SK-N-SH (cell line): Measurements from ENCODE around the gene PTTG1IP2. TPM values are rescaled to one million over a fixed set of nuclear protein-coding genes. Genes with fewer than 3 reads are reported as not detected.

Experiments
- CTCF ChIA-PET: fragments of 300-600, 350-600 bp; formaldehyde crosslinking; extraction: SDS; loops from one replicate; lab custom pipeline; 2021; lab: Yijun Ruan, JAX
- POLR2A ChIA-PET: fragments of 350-600 bp; sonication (Branson Sonifier 250); formaldehyde crosslinking; extraction: SDS; loops from one replicate; lab custom pipeline; 2020; ENCODE audit warnings: antibody characterized with exemption, inconsistent platforms; lab: Yijun Ruan, JAX
- DNase-seq: peaks from one replicate; pipeline ENCODE4 v3.0.0; 2012
- H2AFZ ChIP-seq: fragments of 200-600 bp; sonication (generic); 2 replicates; pipeline ENCODE4 v1.8.1; 2016; ENCODE audit warnings: antibody characterized with exemption, mild to moderate bottlenecking, low read depth
- H3F3A ChIP-seq: fragments of 200-600 bp; sonication (generic); replicated peaks from 2 replicates; pipeline ENCODE3; 2016; ENCODE audit warnings: antibody characterized with exemption, mild to moderate bottlenecking; ENCODE audit not compliant: insufficient read depth
- H3K27ac ChIP-seq, 2 experiments: fragments of 200-500 bp in 1 of 2; fragments of 200-600 bp in 1 of 2; sonication (Bioruptor generic) in 1 of 2; sonication (generic), shearing (Covaris generic) in 1 of 2; 2 replicates each; pipeline versions ENCODE4 v1.5.1 to v1.6.1; 2014 to 2016; ENCODE audit warnings: low read depth in 2 of 2, inconsistent platforms in 1 of 2, low read length in 1 of 2, mild to moderate bottlenecking in 1 of 2, mixed read lengths in 1 of 2
- H3K27me3 ChIP-seq: fragments of 200-600 bp; sonication (generic), shearing (Covaris generic); 2 replicates; pipeline ENCODE4 v1.6.1; 2016; ENCODE audit warnings: mixed run types; ENCODE audit not compliant: insufficient read depth
- H3K36me3 ChIP-seq, 2 experiments: fragments of 200-500 bp in 1 of 2; fragments of 200-600 bp in 1 of 2; sonication (Bioruptor generic) in 1 of 2; sonication (generic) in 1 of 2; replicated peaks in 1 of 2; 2 replicates each; pipeline versions ENCODE3 to v1.5.1; 2014 to 2016; ENCODE audit warnings: low read length in 1 of 2, mild to moderate bottlenecking in 1 of 2; ENCODE audit not compliant: insufficient read depth in 2 of 2, control insufficient read depth in 1 of 2
- H3K4me1 ChIP-seq, 2 experiments: fragments of 200-500 bp in 1 of 2; fragments of 200-600 bp in 1 of 2; sonication (Bioruptor generic) in 1 of 2; sonication (generic), shearing (Covaris generic) in 1 of 2; 2 replicates each; pipeline versions ENCODE4 v1.5.1 to v1.6.1; 2014 to 2016; ENCODE audit warnings: low read depth in 1 of 2, low read length in 1 of 2, mixed run types in 1 of 2; ENCODE audit not compliant: insufficient read depth in 2 of 2, control insufficient read depth in 1 of 2
- H3K4me2 ChIP-seq: fragments of 200-600 bp; sonication (generic), shearing (Covaris generic); 2 replicates; pipeline ENCODE4 v1.6.1; 2017; ENCODE audit warnings: mixed run types
- H3K4me3 ChIP-seq, 2 experiments: fragments of 200-500 bp in 1 of 2; fragments of 200-600 bp in 1 of 2; sonication (Bioruptor generic) in 1 of 2; sonication (generic), shearing (Covaris generic) in 1 of 2; 2 replicates each; pipeline versions ENCODE4 v1.5.1 to v1.8.1; 2014 to 2016; ENCODE audit warnings: low read depth in 2 of 2, inconsistent platforms in 1 of 2, low read length in 1 of 2, mild to moderate bottlenecking in 1 of 2, mixed read lengths in 1 of 2, moderate library complexity in 1 of 2
- H3K79me2 ChIP-seq: fragments of 200-600 bp; sonication (generic); 2 replicates; pipeline ENCODE4 v1.8.1; 2017; ENCODE audit warnings: mild to moderate bottlenecking; ENCODE audit not compliant: insufficient read depth
- H3K9ac ChIP-seq: fragments of 200-600 bp; sonication (generic); 2 replicates; pipeline ENCODE4 v1.6.1; 2017; ENCODE audit warnings: mixed run types
- H3K9me2 ChIP-seq: fragments of 200-600 bp; sonication (generic); 2 replicates; pipeline ENCODE4 v1.6.1; 2017; ENCODE audit warnings: mixed run types
- H3K9me3 ChIP-seq: fragments of 200-600 bp; sonication (generic); 2 replicates; pipeline ENCODE4 v1.6.1; 2017; ENCODE audit warnings: mixed run types, mild to moderate bottlenecking, moderate library complexity
- H4K20me1 ChIP-seq: fragments of 200-600 bp; sonication (generic); 2 replicates; pipeline ENCODE4 v1.6.1; 2017; ENCODE audit warnings: mild to moderate bottlenecking, mixed run types; ENCODE audit not compliant: insufficient read depth
- CTCF ChIP-seq: fragments of 200-600 bp; sonication (generic); IDR thresholded peaks from 2 replicates; pipeline ENCODE4 v1.6.1; 2017; ENCODE audit warnings: antibody characterized with exemption, mild to moderate bottlenecking, moderate library complexity
- EZH2phosphoT487 ChIP-seq: fragments of 200-600 bp; sonication (generic); IDR thresholded peaks from 2 replicates; pipeline ENCODE4 v1.6.1; 2017; ENCODE audit warnings: low read depth, mixed run types, mild to moderate bottlenecking, antibody characterized with exemption, moderate library complexity, borderline replicate concordance
- FOXJ3 ChIP-seq: sonication (generic); formaldehyde crosslinking; IDR thresholded peaks from 2 replicates; pipeline ENCODE4 v1.5.1; 2020; ENCODE audit warnings: mild to moderate bottlenecking, missing genetic modification reagents
- NFIC ChIP-seq: IDR thresholded peaks from 2 replicates; pipeline ENCODE4 v1.4.0; 2012; ENCODE audit warnings: borderline replicate concordance
- PBX3 ChIP-seq: IDR thresholded peaks from 2 replicates; pipeline ENCODE4; 2012
- POLR2AphosphoS5 ChIP-seq: IDR thresholded peaks from 2 replicates; pipeline ENCODE4 v1.6.1; 2012; ENCODE audit warnings: low read depth, low read length
- RAD21 ChIP-seq: IDR thresholded peaks from 2 replicates; pipeline ENCODE4 v1.6.1; 2012; ENCODE audit warnings: mild to moderate bottlenecking, low read length
- RCOR1 ChIP-seq: fragments of 150-350 bp; IDR thresholded peaks from 2 replicates; pipeline ENCODE4 v1.6.1; 2017; ENCODE audit warnings: antibody characterized with exemption, low read length
- REST ChIP-seq: IDR thresholded peaks from 2 replicates; pipeline ENCODE4 v1.6.1; 2012; ENCODE audit warnings: mild to moderate bottlenecking, low read depth, low read length, moderate library complexity
- RFX5 ChIP-seq: IDR thresholded peaks from 2 replicates; pipeline ENCODE4 v1.6.1; 2012; ENCODE audit warnings: mild to moderate bottlenecking, improper control_type of control experiment, low read length
- RXRA ChIP-seq: IDR thresholded peaks from 2 replicates; pipeline ENCODE4 v1.4.0; 2012; ENCODE audit warnings: low read depth, mild to moderate bottlenecking, borderline replicate concordance
- SMC3 ChIP-seq: IDR thresholded peaks from 2 replicates; pipeline ENCODE4 v1.6.1; 2012; ENCODE audit warnings: low read depth, low read length, improper control_type of control experiment
- TAF1 ChIP-seq: IDR thresholded peaks from 2 replicates; pipeline ENCODE4 v1.6.1; 2012; ENCODE audit warnings: low read depth, mild to moderate bottlenecking, low read length, moderate library complexity, borderline replicate concordance
- USF2 ChIP-seq: fragments of 150-350 bp; IDR thresholded peaks from 2 replicates; pipeline ENCODE4 v1.6.1; 2017; ENCODE audit warnings: antibody characterized with exemption, low read length, low read depth, borderline replicate concordance
- WGBS: methylation state at CpG from one replicate; pipeline ENCODE4 v1.1.6; 2017; ENCODE audit warnings: low lambda C conversion rate; 5-methylcytosine and 5-hydroxymethylcytosine counted together
- polyA plus RNA-seq, 3 experiments: library from polyadenylated mRNA; depleted of rRNA; stranded (reverse); fragments of >200 nt; gene quantifications; 2 replicates each; pipeline ENCODE4 v1.2.3, GENCODE V29; 2012

PTTG1IP2 gene
- polyA plus RNA-seq, 1 of the 3 experiments (the other 2 are of a cell fraction) = not detected

GRCh38 chr7:90516257-90516656 is 46.8 kb downstream of the PTTG1IP2 start:
- Histone ChIP-seq H4K20me1 (no peaks in the 10 kb centered on the region), H3K9me2 (no peaks in the 10 kb centered on the region), H2AFZ (no peak overlapping the region), H3K4me2 (no peak overlapping the region), H3K79me2 (no peaks in the 10 kb centered on the region), H3K9ac (no peak overlapping the region), H3K4me1 (no peaks in the 10 kb centered on the region; a peak in 1 of 4 replicates), H3K36me3 (no peaks in the 10 kb centered on the region), H3K27ac (no peak overlapping the region), H3K9me3 (no peaks in the 10 kb centered on the region), H3K27me3 (no peaks in the 10 kb centered on the region), H3F3A (no peaks in the 10 kb centered on the region), H3K4me3 (no peak overlapping the region)
- 62% methylated on average over 2 of the region's 2 CpGs for WGBS
- CTCF ChIA-PET = interaction anchor here (1.1 kb wide), 1 partner anchor 472 kb away, joined by 4 read pairs; no protein-coding TSS in a partner anchor
- DNase-seq = no peak
- TF ChIP-seq NFIC = no peak
- TF ChIP-seq POLR2AphosphoS5 = no peak
- TF ChIP-seq SMC3 = no peak
- TF ChIP-seq RFX5 = no peak
- TF ChIP-seq TAF1 = no peak
- no peak for TF ChIP-seq FOXJ3 (CRISPR knock-in tag)
- TF ChIP-seq RAD21 = no peak
- no peak for TF ChIP-seq CTCF
- POLR2A ChIA-PET = no interaction called here

GRCh38 chr7:90518630-90519029 is 49.2 kb downstream of the PTTG1IP2 start:
- no peak for DNase-seq
- Histone ChIP-seq H3K36me3 (no peaks in the 10 kb centered on the region), H3K4me2 (no peak overlapping the region), H3K9me3 (no peaks in the 10 kb centered on the region), H4K20me1 (no peaks in the 10 kb centered on the region), H3F3A (no peaks in the 10 kb centered on the region), H3K9me2 (no peaks in the 10 kb centered on the region), H3K79me2 (no peaks in the 10 kb centered on the region), H3K27me3 (no peaks in the 10 kb centered on the region), H3K4me1 (no peaks in the 10 kb centered on the region; a peak in 1 of 4 replicates), H3K9ac (no peak overlapping the region), H2AFZ (no peak overlapping the region), H3K27ac (no peak overlapping the region), H3K4me3 (no peak overlapping the region)
- TF ChIP-seq USF2 (no peak), REST (no peak), PBX3 (no peak), RFX5 (no peak), RXRA (no peak), EZH2phosphoT487 (no peak), RCOR1 (no peak)
- WGBS = 93% methylated on average over 1 of the region's 1 CpG
- ChIA-PET POLR2A (no interaction called here), CTCF (interaction anchor here (2.7 kb wide), 1 partner anchor 10 kb away, joined by 16 read pairs; no protein-coding TSS in a partner anchor)
